Spinal cord (tissue), 10 donors: Measurements from ENCODE around the gene CACNA2D2. TPM values are rescaled to one million over a fixed set of nuclear protein-coding genes. Genes with fewer than 3 reads are reported as not detected.
A peak's percentile ranks its signal among the peaks of the same experiment; 100 is the strongest.

Experiments used
- DNase-seq, 6 donors: peaks; one replicate each; pipeline versions ENCODE4 v3.0.0 to v3.0.0-alpha.2; 2013 to 2015; ENCODE audit warnings: low spot score in 6 of 6, low read depth in 4 of 6
- H3K27ac ChIP-seq: one replicate; pipeline ENCODE4 v1.5.1; 2013; ENCODE audit warnings: low read depth, low read length, control low read depth
- H3K27me3 ChIP-seq: one replicate; pipeline ENCODE4 v1.6.1; 2013; ENCODE audit warnings: low read length; ENCODE audit not compliant: control insufficient read depth, insufficient read depth
- H3K36me3 ChIP-seq: one replicate; pipeline ENCODE4 v1.6.1; 2013; ENCODE audit warnings: low read length; ENCODE audit not compliant: control insufficient read depth, insufficient read depth
- H3K4me1 ChIP-seq: one replicate; pipeline ENCODE4 v1.6.1; 2013; ENCODE audit warnings: low read length; ENCODE audit not compliant: control insufficient read depth, insufficient read depth
- H3K4me3 ChIP-seq: one replicate; pipeline ENCODE4 v1.5.1; 2013; ENCODE audit warnings: low read depth, low read length, control low read depth
- H3K9me3 ChIP-seq: one replicate; pipeline ENCODE4 v1.6.1; 2013; ENCODE audit warnings: low read length; ENCODE audit not compliant: control insufficient read depth, insufficient read depth
- WGBS: methylation state at CpG from one replicate; pipeline ENCODE4 v1.1.5; 2013; ENCODE audit warnings: missing lambda C conversion rate; ENCODE audit not compliant: insufficient coverage; 5-methylcytosine and 5-hydroxymethylcytosine counted together
- polyA plus RNA-seq, 2 donors: library from polyadenylated mRNA; unstranded; fragments of 120-200 nt; gene quantifications; one replicate each; pipeline ENCODE4 v1.2.1, GENCODE V29; 2013; ENCODE audit not compliant: insufficient read length in 2 of 2
- total RNA-seq, 2 donors: library from RNA; depleted of rRNA in 1 of 2; stranded (reverse); fragments of 120-200 nt in 1 of 2; fragments of >200 nt in 1 of 2; gene quantifications; one replicate each; pipeline versions ENCODE4 v1.2.3 to v1.2.4, GENCODE V29; 2013 to 2014
- donor health status: healthy.

The CACNA2D2 gene
- total and polyA plus RNA-seq, 4 donors: 11.6 to 59.2 (median 38.3) TPM

GRCh38 chr3:50423543-50423942, 79.9 kb downstream of the CACNA2D2 start:
- Histone ChIP-seq H3K36me3 (peaks cover 2% of the 10 kb centered on the region), H3K9me3 (no peaks in the 10 kb centered on the region), H3K4me1 (peaks cover 51% of the 10 kb centered on the region), H3K27ac (no peak overlapping the region), H3K4me3 (no peak overlapping the region), H3K27me3 (no peaks in the 10 kb centered on the region)
- WGBS: 24% methylated on average over 7 of the region's 7 CpGs
- DNase-seq: peak in 4 of 6 donors; percentile 19 to 83 (median 50)

GRCh38 chr3:50422153-50422552, 81.3 kb downstream of the CACNA2D2 start:
- 77% methylated on average over 1 of the region's 1 CpG for WGBS
- Histone ChIP-seq H3K4me1 (peaks cover 37% of the 10 kb centered on the region), H3K36me3 (peaks cover 4% of the 10 kb centered on the region), H3K27me3 (no peaks in the 10 kb centered on the region), H3K4me3 (no peak overlapping the region), H3K27ac (no peak overlapping the region), H3K9me3 (no peaks in the 10 kb centered on the region)
- no peak for DNase-seq

DNA sequence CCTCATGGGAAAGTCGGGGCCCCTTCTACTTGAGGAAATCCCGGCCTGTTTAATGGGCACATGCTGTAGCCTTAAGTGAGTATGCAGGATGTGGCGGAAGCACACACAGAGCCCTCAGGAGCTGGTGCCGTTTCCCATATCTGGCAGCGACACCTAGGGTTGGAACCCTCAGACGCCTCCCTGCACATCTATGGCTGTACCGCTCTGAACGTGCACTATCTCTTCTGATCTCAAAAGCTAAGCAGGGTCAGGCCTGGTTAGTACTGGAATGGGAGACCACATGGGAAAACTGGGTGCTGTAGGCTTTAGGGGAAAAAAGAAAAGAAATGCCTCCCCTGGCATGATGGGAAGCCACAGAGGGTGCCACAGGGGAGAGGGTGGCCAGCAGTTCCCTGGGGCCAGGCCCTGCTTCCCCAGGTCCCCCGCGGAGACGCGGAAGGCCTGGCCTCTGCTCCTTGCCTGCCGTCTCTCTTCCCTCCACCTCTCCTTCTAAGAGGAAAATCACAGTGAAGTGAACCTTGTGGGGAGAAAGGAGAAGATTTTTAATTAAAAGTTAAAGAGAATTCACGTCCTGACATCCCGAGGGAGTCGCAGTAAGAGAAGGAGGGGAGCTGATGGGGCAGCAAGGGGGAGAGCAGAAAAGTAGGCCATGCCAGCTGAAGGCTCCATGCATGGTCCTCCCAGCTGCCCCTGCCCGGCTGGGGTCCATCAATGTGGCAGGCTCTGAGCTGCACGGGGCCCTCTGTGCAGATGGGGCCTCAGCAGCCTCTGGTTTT, 83.7 kb downstream of the CACNA2D2 start:
- H3K4me3 ChIP-seq: no peak overlapping the region
- peaks cover 41% of the 10 kb centered on the region for H3K4me1 ChIP-seq
- peak in 1 of 6 donors; percentile 41 for DNase-seq
- H3K27me3 ChIP-seq: no peaks in the 10 kb centered on the region
- H3K9me3 ChIP-seq: no peaks in the 10 kb centered on the region
- no peak overlapping the region for H3K27ac ChIP-seq
- WGBS: 78% methylated on average over 11 of the region's 18 CpGs
- H3K36me3 ChIP-seq: peaks cover 13% of the 10 kb centered on the region

DNA sequence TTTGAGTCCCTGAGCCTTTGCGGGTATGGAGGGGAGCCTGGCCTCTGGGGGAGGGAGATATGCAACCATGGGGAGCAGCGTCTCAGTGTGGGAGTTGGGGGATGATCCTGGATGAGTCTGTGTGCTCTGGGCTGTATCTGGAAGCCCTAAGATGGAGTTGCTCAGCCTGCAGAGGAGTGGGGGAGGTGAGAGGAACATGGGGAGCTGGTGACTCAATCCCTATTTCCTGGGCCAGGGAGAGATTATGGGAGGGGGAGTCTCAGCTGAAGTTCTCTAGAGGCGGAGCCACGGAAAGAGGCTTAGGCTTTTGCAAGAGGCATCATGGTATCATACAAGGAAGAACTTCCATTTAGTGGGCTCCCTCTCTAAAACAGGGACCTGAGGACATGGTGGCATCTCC, 84.6 kb downstream of the CACNA2D2 start:
- no peaks in the 10 kb centered on the region for H3K9me3 ChIP-seq
- H3K27me3 ChIP-seq: no peaks in the 10 kb centered on the region
- 87% methylated on average over 4 of the region's 4 CpGs for WGBS
- no peak for DNase-seq
- peaks cover 44% of the 10 kb centered on the region for H3K4me1 ChIP-seq
- H3K36me3 ChIP-seq: peaks cover 13% of the 10 kb centered on the region
- H3K4me3 ChIP-seq: no peak overlapping the region
- H3K27ac ChIP-seq: no peak overlapping the region

DNA sequence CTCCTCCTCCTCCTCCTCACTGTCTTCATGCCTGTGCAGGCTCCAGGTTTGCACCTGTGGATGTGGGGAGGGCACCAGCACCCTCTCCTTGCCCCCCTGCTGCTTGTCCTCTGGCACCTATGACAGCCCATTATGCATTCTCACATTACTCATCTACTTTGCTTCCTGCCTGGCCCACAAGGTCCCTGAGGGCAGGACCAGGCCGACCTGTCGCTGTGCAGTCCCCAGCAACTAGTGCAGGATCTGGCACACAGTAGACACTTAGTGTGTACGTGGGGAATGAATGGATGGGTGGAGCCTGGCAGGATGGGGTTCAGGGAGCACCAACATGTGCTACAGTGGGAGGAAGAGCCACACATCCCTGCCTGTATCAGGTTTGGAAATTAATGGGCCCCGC, 85.8 kb downstream of the CACNA2D2 start:
- Histone ChIP-seq H3K4me3 (no peak overlapping the region), H3K36me3 (peaks cover 13% of the 10 kb centered on the region), H3K9me3 (no peaks in the 10 kb centered on the region), H3K4me1 (peaks cover 44% of the 10 kb centered on the region), H3K27me3 (no peaks in the 10 kb centered on the region), H3K27ac (no peak overlapping the region)
- WGBS: 92% methylated on average over 4 of the region's 4 CpGs
- no peak for DNase-seq

DNA sequence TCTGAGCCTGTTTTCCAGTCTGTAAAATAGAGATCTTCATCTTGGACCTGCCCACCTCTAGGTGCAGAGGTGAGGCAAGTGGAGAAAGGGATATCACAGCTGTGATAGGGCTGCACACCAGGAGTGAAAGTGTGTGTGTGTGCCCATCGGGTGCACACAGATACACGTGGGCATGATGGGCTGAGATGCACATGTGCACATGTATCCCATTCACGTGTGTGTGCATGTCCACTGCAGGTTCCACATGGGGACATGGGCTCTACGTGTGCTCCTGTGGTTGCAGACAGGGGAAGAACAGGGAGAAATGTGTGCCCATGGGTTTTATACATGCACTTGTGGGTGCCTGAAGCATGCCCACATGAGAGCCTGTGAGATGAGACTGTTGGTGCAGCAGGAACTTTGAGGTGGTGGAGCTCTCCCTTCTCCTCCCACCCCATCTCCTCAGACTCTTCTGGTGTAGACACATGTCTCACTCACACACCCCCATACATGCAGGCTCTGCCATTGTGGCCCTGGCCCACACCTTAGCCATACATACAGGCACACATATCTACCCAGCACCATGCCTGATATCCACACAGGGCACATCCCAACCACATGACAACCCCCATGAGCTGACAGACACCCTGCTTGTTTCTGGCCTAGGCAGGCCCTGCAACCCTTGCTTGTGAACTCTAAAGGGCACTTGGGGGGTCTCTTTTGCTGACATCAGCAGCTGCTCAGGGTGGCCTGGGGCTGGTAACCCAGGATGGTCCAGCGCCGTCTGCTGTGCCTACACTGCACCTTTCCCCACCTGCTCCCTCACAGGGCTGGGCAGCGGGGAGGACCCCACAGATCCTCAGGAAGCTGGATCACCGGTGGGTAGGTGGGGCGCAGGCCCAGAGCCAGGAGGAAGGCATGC, 86.4 kb downstream of the CACNA2D2 start:
- Histone ChIP-seq H3K4me1 (peaks cover 49% of the 10 kb centered on the region), H3K27me3 (no peaks in the 10 kb centered on the region), H3K27ac (no peak overlapping the region), H3K4me3 (no peak overlapping the region), H3K9me3 (no peaks in the 10 kb centered on the region), H3K36me3 (peaks cover 13% of the 10 kb centered on the region)
- WGBS: 93% methylated on average over 7 of the region's 9 CpGs
- DNase-seq: no peak

DNA sequence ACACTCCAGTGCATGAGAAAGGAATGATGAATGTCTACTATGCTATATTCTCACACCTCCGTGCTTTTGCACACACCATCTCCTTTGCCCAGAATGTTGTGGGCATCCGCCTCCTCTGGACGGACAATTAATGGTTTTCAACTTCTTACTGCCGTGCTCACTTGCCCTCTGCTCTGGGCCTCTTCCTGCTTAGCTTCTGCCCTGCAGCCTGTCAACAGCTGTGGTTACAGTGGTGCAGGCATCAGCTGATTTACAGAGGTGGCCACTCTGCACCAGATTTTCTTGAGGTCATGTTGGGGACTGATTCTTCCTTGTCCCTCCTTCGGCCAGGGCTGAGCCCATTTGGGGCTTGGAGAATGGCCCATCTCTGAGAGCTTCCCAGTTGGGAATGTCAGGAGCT, 87.6 kb downstream of the CACNA2D2 start:
- Histone ChIP-seq H3K9me3 (no peaks in the 10 kb centered on the region), H3K27me3 (no peaks in the 10 kb centered on the region), H3K36me3 (peaks cover 13% of the 10 kb centered on the region), H3K4me3 (no peak overlapping the region), H3K4me1 (peaks cover 52% of the 10 kb centered on the region), H3K27ac (no peak overlapping the region)
- WGBS: 55% methylated on average over 5 of the region's 5 CpGs
- no peak for DNase-seq

- no peak for DNase-seq
- Histone ChIP-seq H3K27me3 (no peaks in the 10 kb centered on the region), H3K36me3 (peaks cover 13% of the 10 kb centered on the region), H3K9me3 (no peaks in the 10 kb centered on the region), H3K4me3 (no peak overlapping the region), H3K27ac (no peak overlapping the region), H3K4me1 (peaks cover 45% of the 10 kb centered on the region)
- WGBS: 57% methylated on average over 4 of the region's 4 CpGs
Measured at GRCh38 chr3:50415061-50415460, 88.4 kb downstream of the CACNA2D2 start.

DNA sequence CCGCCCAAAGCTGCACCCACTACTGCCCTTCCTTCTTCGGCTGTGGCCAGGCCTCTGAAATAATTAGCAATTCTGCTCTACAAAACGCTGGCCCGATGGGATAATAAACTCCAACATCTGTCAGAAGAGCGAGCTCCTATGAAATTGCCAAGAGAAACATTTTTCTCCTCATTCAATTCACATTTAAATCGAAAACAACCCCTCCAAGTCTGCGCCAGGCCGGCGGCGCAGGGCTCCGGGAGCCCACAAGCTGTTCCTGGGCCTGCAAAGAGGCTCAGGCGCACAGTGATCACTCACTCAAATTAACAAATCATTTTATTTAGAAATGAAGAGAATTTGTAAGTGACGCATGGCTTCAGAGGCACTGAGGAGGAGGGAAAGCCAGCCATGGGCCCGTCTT, 88.8 kb downstream of the CACNA2D2 start:
- WGBS: 67% methylated on average over 6 of the region's 14 CpGs
- H3K27me3 ChIP-seq: no peaks in the 10 kb centered on the region
- peaks cover 44% of the 10 kb centered on the region for H3K4me1 ChIP-seq
- H3K27ac ChIP-seq: no peak overlapping the region
- H3K36me3 ChIP-seq: peaks cover 13% of the 10 kb centered on the region
- peak in 1 of 6 donors; percentile 83 for DNase-seq
- H3K9me3 ChIP-seq: no peaks in the 10 kb centered on the region
- no peak overlapping the region for H3K4me3 ChIP-seq
